NCI-H1048 (cell line): ENCODE data around the gene MYCL.

Experiments
- DNase-seq: peaks from one replicate; lab custom pipeline; 2025; lab: John Stamatoyannopoulos, UW

MYCL gene

GRCh38 chr1:39852876-39853275 lies 48.8 kb downstream of the MYCL start:
- DNase-seq = no peak

GRCh38 chr1:39852214-39852791 lies 49.4 kb downstream of the MYCL start:
- DNase-seq = no peak

GRCh38 chr1:39850606-39851216 lies 51.0 kb downstream of the MYCL start:
- DNase-seq = no peak

- no peak for DNase-seq
Measured at GRCh38 chr1:39849203-39849602, 52.5 kb downstream of the MYCL start.

- DNase-seq = no peak
Measured at GRCh38 chr1:39847940-39848339, 53.8 kb downstream of the MYCL start.

- DNase-seq = no peak
Measured at GRCh38 chr1:39846796-39847195, 54.9 kb downstream of the MYCL start.

- DNase-seq = peak; percentile 62
Measured at GRCh38 chr1:39845569-39846566, 55.8 kb downstream of the MYCL start.
